Measurements from ENCODE around the gene EPB41L2. TPM values are rescaled to one million over a fixed set of nuclear protein-coding genes. Genes with fewer than 3 reads are reported as not detected.

EPB41L2 gene
- total RNA-seq, 1 experiment from 2014 or later, result 106 TPM

DNA sequence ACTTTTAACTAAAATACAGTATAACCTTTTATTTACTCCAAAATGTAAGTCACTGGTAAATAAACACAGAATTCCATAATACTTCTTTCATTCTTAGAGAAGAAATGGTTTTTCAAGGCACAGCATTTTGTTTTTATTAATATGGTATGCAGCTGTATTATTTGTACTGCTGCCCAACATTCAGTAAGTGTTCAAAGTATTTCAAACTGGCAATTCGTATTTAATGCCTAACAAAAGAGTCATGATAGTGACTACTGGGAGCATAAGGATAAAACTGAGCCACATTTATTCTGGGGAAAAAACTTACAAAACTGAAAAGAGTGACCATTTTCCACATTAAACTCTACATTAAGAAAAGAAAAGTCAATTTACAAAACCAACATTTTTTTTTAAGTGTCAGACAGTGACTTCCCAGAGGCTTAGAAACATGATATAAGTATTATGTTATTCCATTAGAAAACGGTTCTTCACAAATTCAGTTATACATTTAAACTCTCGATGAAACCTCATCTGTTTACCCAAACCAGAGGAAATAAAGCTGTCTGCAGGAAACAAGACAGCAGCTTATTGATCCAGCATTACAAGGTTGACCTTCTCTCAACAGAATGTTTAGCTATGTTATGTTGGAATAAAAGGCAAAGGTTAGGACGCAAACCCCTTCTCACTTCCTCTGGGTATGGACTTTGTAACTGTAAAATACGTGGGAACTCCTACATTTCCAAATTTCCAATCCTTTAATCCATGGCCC is 24.3 kb downstream of the EPB41L2 start (continued):
- TF ChIP-seq CREB1 (CRISPR knock-in tag; IDR thresholded peaks at IDR 0.05) (no peak), TP53 (CRISPR knock-in tag; IDR thresholded peaks at IDR 0.05) (no peak)

DNA sequence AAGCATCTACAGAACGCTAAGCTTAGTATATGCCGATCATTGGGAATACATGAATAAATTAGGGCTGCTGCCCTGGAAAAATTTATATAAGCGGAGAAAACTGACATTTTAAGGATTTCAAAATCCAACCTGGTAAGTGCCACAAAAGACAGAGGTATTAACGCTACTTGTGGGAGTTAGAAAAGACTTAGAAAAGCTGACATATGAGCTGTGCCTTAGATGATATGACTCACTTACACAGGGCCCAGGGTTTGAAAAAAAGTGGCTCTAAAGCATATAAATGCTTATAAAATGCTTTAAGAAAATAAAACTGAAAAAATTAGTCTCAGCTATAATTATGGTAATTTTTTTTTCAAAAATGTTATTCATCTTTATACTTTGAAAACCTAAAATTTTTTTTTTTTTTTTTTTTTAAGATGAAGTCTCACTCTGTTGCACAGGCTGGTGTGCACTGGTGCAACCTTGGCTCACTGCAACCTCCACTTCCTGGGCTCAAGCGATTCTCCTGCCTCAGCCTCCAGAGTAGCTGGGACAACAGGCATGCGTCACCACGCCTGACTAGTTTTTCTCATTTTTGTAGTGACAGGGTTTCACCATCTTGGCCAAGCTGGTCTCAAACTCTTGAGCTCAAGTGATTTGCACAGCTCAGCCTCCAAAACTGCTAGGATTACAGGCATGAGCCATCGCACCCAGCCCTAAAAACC is 25.7 kb downstream of the EPB41L2 start:
- ATAC-seq (no peak), DNase-seq (ENCODE audit: low spot score) (no peak)
- H3K4me1 Mint-ChIP-seq, result peaks cover 4% of the 10 kb centered on the region
- CTCF ChIA-PET, result no interaction called here
- H3K4me3 Mint-ChIP-seq, result no peak overlapping the region
- no peak overlapping the region for H3K27ac Mint-ChIP-seq
- H3K36me3 Mint-ChIP-seq, result no peaks in the 10 kb centered on the region
- TF ChIP-seq NFE2L1 (CRISPR knock-in tag; IDR thresholded peaks at IDR 0.05) (no peak), JAZF1 (CRISPR knock-in tag; IDR thresholded peaks at IDR 0.05) (no peak)
- peaks cover 4% of the 10 kb centered on the region; the same call in 1 of the 2 replicates for H3K9me3 Mint-ChIP-seq
- POLR2A ChIA-PET, result no interaction called here
- no peaks in the 10 kb centered on the region for H3K27me3 Mint-ChIP-seq (ENCODE audit: low read depth)

DNA sequence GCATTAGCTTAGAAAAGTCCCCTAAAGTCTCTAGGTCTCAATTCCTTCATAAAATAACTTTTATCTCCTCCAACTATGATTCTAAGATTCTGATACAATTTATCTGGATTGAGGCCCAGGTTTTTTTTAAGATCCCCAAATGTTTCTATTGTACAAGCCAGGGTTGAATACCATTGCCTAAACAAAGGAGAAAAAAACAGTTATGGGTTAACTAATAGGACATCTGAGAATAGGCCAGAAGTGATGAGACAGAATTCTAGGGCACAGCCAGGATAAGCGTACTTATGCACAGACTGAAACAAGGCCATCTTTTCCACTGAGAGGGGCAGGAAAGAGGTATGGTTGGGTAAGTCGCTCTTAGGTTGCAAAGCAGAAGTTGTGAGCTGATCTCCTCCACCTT is 26.4 kb downstream of the EPB41L2 start:
- ATAC-seq (no peak), DNase-seq (ENCODE audit: low spot score) (no peak)
- H3K9me3 Mint-ChIP-seq, result peaks cover 4% of the 10 kb centered on the region; the same call in 1 of the 2 replicates
- H3K4me3 Mint-ChIP-seq, result no peak overlapping the region
- ChIA-PET POLR2A (no interaction called here), CTCF (no interaction called here)
- TF ChIP-seq, protein P1, sequence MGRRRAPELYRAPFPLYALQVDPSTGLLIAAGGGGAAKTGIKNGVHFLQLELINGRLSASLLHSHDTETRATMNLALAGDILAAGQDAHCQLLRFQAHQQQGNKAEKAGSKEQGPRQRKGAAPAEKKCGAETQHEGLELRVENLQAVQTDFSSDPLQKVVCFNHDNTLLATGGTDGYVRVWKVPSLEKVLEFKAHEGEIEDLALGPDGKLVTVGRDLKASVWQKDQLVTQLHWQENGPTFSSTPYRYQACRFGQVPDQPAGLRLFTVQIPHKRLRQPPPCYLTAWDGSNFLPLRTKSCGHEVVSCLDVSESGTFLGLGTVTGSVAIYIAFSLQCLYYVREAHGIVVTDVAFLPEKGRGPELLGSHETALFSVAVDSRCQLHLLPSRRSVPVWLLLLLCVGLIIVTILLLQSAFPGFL (CRISPR knock-in tag; IDR thresholded peaks at IDR 0.05; ENCODE audit: borderline replicate concordance), result no peak
- TF ChIP-seq, protein P2, sequence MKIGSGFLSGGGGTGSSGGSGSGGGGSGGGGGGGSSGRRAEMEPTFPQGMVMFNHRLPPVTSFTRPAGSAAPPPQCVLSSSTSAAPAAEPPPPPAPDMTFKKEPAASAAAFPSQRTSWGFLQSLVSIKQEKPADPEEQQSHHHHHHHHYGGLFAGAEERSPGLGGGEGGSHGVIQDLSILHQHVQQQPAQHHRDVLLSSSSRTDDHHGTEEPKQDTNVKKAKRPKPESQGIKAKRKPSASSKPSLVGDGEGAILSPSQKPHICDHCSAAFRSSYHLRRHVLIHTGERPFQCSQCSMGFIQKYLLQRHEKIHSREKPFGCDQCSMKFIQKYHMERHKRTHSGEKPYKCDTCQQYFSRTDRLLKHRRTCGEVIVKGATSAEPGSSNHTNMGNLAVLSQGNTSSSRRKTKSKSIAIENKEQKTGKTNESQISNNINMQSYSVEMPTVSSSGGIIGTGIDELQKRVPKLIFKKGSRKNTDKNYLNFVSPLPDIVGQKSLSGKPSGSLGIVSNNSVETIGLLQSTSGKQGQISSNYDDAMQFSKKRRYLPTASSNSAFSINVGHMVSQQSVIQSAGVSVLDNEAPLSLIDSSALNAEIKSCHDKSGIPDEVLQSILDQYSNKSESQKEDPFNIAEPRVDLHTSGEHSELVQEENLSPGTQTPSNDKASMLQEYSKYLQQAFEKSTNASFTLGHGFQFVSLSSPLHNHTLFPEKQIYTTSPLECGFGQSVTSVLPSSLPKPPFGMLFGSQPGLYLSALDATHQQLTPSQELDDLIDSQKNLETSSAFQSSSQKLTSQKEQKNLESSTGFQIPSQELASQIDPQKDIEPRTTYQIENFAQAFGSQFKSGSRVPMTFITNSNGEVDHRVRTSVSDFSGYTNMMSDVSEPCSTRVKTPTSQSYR (CRISPR knock-in tag; IDR thresholded peaks at IDR 0.05), result no peak
- TF ChIP-seq OVOL2 (CRISPR knock-in tag; IDR thresholded peaks at IDR 0.05; ENCODE audit: borderline replicate concordance) (no peak), ATF1 (CRISPR knock-in tag; IDR thresholded peaks at IDR 0.05) (no peak), JAZF1 (CRISPR knock-in tag; IDR thresholded peaks at IDR 0.05) (no peak)
- H3K4me1 Mint-ChIP-seq, result peaks cover 4% of the 10 kb centered on the region
- no peak overlapping the region for H3K27ac Mint-ChIP-seq
- H3K27me3 Mint-ChIP-seq (ENCODE audit: low read depth), result no peaks in the 10 kb centered on the region
- H3K36me3 Mint-ChIP-seq, result no peaks in the 10 kb centered on the region

DNA sequence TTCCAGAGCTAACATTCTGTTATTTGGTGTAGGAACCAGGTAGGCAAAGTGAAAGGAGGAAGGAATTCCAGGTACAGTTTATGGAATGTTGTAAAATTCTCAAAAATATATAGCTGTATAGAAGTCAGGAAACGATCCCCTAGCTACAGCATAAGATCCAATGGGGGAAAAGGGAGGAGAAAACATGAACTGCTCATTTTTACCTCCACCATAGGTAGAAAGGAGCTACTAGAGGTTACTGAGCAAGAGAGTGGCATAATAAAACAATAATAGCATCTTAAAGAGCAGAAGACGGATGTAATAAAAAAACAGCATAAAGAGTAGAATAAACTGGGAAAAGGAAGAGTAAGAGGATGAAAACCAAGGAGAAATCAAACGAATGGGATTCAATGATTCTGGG is 26.9 kb downstream of the EPB41L2 start:
- CTCF ChIA-PET, result no interaction called here
- Mint-ChIP-seq H3K4me1 (peaks cover 4% of the 10 kb centered on the region), H3K27me3 (ENCODE audit: low read depth) (no peaks in the 10 kb centered on the region), H3K9me3 (peaks cover 4% of the 10 kb centered on the region; the same call in 1 of the 2 replicates), H3K4me3 (no peak overlapping the region), H3K27ac (no peak overlapping the region; the same call in 1 of the 2 replicates), H3K36me3 (no peaks in the 10 kb centered on the region)
- POLR2A ChIA-PET, result no interaction called here
- DNase-seq (ENCODE audit: low spot score), result no peak
- no peak for ATAC-seq
- TF ChIP-seq NR3C1 (CRISPR knock-in tag; conservative IDR thresholded peaks at IDR 0.05; ENCODE audit: low read depth) (no peak), CREM (CRISPR knock-in tag; IDR thresholded peaks at IDR 0.05) (no peak)
- TF ChIP-seq, protein P2 (CRISPR knock-in tag; IDR thresholded peaks at IDR 0.05), result no peak
- TF ChIP-seq, protein P3, sequence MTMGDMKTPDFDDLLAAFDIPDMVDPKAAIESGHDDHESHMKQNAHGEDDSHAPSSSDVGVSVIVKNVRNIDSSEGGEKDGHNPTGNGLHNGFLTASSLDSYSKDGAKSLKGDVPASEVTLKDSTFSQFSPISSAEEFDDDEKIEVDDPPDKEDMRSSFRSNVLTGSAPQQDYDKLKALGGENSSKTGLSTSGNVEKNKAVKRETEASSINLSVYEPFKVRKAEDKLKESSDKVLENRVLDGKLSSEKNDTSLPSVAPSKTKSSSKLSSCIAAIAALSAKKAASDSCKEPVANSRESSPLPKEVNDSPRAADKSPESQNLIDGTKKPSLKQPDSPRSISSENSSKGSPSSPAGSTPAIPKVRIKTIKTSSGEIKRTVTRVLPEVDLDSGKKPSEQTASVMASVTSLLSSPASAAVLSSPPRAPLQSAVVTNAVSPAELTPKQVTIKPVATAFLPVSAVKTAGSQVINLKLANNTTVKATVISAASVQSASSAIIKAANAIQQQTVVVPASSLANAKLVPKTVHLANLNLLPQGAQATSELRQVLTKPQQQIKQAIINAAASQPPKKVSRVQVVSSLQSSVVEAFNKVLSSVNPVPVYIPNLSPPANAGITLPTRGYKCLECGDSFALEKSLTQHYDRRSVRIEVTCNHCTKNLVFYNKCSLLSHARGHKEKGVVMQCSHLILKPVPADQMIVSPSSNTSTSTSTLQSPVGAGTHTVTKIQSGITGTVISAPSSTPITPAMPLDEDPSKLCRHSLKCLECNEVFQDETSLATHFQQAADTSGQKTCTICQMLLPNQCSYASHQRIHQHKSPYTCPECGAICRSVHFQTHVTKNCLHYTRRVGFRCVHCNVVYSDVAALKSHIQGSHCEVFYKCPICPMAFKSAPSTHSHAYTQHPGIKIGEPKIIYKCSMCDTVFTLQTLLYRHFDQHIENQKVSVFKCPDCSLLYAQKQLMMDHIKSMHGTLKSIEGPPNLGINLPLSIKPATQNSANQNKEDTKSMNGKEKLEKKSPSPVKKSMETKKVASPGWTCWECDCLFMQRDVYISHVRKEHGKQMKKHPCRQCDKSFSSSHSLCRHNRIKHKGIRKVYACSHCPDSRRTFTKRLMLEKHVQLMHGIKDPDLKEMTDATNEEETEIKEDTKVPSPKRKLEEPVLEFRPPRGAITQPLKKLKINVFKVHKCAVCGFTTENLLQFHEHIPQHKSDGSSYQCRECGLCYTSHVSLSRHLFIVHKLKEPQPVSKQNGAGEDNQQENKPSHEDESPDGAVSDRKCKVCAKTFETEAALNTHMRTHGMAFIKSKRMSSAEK (CRISPR knock-in tag; IDR thresholded peaks at IDR 0.05; ENCODE audit: borderline replicate concordance), result no peak
- TF ChIP-seq, protein P4, sequence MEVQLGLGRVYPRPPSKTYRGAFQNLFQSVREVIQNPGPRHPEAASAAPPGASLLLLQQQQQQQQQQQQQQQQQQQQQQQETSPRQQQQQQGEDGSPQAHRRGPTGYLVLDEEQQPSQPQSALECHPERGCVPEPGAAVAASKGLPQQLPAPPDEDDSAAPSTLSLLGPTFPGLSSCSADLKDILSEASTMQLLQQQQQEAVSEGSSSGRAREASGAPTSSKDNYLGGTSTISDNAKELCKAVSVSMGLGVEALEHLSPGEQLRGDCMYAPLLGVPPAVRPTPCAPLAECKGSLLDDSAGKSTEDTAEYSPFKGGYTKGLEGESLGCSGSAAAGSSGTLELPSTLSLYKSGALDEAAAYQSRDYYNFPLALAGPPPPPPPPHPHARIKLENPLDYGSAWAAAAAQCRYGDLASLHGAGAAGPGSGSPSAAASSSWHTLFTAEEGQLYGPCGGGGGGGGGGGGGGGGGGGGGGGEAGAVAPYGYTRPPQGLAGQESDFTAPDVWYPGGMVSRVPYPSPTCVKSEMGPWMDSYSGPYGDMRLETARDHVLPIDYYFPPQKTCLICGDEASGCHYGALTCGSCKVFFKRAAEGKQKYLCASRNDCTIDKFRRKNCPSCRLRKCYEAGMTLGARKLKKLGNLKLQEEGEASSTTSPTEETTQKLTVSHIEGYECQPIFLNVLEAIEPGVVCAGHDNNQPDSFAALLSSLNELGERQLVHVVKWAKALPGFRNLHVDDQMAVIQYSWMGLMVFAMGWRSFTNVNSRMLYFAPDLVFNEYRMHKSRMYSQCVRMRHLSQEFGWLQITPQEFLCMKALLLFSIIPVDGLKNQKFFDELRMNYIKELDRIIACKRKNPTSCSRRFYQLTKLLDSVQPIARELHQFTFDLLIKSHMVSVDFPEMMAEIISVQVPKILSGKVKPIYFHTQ (CRISPR knock-in tag; IDR thresholded peaks at IDR 0.05), result no peak
- TF ChIP-seq, protein P5, sequence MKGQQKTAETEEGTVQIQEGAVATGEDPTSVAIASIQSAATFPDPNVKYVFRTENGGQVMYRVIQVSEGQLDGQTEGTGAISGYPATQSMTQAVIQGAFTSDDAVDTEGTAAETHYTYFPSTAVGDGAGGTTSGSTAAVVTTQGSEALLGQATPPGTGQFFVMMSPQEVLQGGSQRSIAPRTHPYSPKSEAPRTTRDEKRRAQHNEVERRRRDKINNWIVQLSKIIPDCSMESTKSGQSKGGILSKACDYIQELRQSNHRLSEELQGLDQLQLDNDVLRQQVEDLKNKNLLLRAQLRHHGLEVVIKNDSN (CRISPR knock-in tag; IDR thresholded peaks at IDR 0.05), result no peak
